ENCODE data around the gene ITGB1. TPM values are rescaled to one million over a fixed set of nuclear protein-coding genes. Genes with fewer than 3 reads are reported as not detected.

The ITGB1 gene
- total RNA-seq, 3 donors from 2014 or later (not counting 1 experiment from before 2014, with no cell fraction given), result 175 to 280 (median 202) TPM

DNA sequence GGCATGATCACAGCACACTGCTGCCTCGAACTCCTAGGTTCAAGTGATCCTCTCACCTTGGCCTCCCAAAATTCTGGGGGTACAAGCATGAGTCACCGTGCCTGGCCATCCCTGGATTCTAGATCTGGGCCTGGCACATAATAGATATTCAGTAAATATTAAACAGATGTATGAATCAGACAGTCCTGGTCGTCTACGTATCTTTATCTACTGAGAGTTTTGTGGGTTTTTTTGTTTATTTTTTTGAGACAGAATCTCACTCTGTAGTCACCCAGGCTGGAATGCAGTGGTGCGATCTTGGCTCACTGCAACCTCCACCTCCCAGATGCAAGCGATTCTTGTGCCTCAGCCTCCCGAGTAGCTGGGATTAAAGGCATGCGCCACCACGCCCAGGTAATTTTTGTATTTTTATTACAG lies 24.3 kb upstream of the ITGB1 start:
- Histone ChIP-seq H3K4me1 (ENCODE audit: control insufficient read depth, insufficient read depth, low read length) (peaks cover 51% of the 10 kb centered on the region), H3K36me3 (ENCODE audit: control insufficient read depth, insufficient read depth, low read length) (no peaks in the 10 kb centered on the region), H3K4me3 (ENCODE audit: low read length) (no peak overlapping the region), H3K27ac (ENCODE audit: low read length) (peak overlapping the region; percentile 91), H3K9me3 (ENCODE audit: control insufficient read depth, insufficient read depth, low read length) (no peaks in the 10 kb centered on the region), H3K27me3 (ENCODE audit: control insufficient read depth, insufficient read depth, low read length) (no peaks in the 10 kb centered on the region)
- WGBS (ENCODE audit: insufficient coverage), result 76% methylated on average over 7 of the region's 9 CpGs
- Mint-ChIP-seq H3K9me3 (no peaks in the 10 kb centered on the region), H3K36me3 (no peaks in the 10 kb centered on the region), H3K27me3 (ENCODE audit: low read depth in 2 of 2) (no peaks in the 10 kb centered on the region), H3K4me3 (peak overlapping the region; percentile 95), H3K27ac (peak overlapping the region; percentile 98 to 99), H3K4me1 (peaks cover 40 to 44% of the 10 kb centered on the region in 2 donors)
- peak in 1 of 3 donors; percentile 6 for ATAC-seq
- intact Hi-C loops (cut with micrococcal nuclease), result loop anchor here (2.0 to 5.0 kb wide), 3 partner anchors 35 to 156 kb away; no protein-coding TSS in a partner anchor
- TF ChIP-seq, protein P1, sequence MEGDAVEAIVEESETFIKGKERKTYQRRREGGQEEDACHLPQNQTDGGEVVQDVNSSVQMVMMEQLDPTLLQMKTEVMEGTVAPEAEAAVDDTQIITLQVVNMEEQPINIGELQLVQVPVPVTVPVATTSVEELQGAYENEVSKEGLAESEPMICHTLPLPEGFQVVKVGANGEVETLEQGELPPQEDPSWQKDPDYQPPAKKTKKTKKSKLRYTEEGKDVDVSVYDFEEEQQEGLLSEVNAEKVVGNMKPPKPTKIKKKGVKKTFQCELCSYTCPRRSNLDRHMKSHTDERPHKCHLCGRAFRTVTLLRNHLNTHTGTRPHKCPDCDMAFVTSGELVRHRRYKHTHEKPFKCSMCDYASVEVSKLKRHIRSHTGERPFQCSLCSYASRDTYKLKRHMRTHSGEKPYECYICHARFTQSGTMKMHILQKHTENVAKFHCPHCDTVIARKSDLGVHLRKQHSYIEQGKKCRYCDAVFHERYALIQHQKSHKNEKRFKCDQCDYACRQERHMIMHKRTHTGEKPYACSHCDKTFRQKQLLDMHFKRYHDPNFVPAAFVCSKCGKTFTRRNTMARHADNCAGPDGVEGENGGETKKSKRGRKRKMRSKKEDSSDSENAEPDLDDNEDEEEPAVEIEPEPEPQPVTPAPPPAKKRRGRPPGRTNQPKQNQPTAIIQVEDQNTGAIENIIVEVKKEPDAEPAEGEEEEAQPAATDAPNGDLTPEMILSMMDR (IDR thresholded peaks at IDR 0.05), result no peak
- DNase-seq, result peak in 1 of 2 donors; percentile 24

DNA sequence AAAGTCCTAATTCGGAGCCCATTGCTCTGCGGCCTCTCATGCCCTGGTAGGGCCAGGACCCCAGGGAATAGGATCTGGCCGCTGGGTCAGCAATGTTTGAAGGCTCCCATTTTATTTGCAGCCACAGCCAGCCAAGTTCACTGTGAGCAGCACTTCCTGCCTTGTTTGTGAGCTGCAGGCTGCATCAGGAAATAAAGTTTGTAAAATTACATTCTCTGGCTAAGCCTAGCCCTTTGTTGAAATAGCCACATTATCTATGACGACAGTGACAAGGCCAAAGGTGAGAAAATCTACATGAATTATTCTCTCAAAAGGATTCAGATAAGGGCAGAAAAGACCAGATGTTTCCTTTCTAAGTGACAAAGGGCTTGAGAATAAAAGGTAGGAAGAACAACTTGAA lies 23.7 kb upstream of the ITGB1 start:
- intact Hi-C loops (cut with micrococcal nuclease), result loop anchor here (2.0 to 5.0 kb wide), 4 partner anchors 27 to 157 kb away; no protein-coding TSS in a partner anchor

DNA sequence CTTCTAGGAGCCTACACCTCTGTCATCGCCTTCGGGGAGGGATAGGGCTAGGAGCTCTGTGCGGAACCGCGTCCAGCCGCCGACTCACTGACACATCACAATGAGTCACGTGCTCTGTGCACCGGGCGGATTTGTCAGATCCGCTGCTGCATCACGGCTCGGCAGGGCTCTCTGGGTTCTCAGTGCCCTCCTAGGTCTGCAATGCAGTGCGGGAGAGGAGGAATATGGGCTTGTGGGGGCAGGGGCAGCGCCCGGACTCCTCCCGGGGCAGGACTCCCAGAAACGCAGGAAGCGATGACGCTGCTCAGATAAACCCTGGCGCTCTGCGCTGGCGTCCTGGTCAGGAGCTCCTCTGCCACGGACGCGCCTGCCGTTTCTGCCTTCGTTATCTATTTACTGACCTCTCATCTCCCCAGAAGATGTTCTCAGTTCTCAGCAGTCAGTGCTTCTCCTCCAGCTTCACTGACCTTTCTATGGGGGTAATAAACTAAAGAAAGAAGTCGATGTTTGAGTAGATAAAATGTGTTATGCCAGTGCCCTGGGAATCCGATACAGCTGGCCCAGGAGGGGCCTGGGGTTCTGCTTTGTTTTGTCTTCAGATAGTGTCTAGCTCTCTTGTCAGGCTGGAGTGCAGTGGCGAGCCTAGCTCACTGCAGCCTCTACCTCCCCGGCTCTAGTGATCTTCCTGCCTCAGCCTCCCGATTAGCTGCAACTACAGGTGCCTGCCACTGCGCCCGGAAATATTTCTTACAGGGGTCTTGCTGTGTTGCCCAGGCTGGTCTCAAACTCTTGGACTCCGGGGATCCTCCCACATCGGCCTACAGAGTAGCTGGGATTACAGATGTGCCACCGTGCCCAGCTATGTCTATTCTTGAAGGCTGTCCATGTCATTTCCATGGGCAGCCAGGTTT lies 22.8 kb upstream of the ITGB1 start:
- H3K9me3 Mint-ChIP-seq, result no peaks in the 10 kb centered on the region
- ATAC-seq, result peak; percentile 76 to 90 (median 81)
- H3K27me3 Mint-ChIP-seq (ENCODE audit: low read depth in 2 of 2), result no peaks in the 10 kb centered on the region
- peaks cover 40 to 44% of the 10 kb centered on the region in 2 donors for H3K4me1 Mint-ChIP-seq
- H3K36me3 Mint-ChIP-seq, result no peaks in the 10 kb centered on the region
- H3K27ac ChIP-seq (ENCODE audit: low read length), result peak overlapping the region; percentile 91
- no peaks in the 10 kb centered on the region for H3K9me3 ChIP-seq (ENCODE audit: control insufficient read depth, insufficient read depth, low read length)
- TF ChIP-seq, protein P1 (IDR thresholded peaks at IDR 0.05), result no peak
- peak overlapping the region; percentile 95 for H3K4me3 Mint-ChIP-seq
- peak overlapping the region; percentile 63 for H3K4me3 ChIP-seq (ENCODE audit: low read length)
- peak overlapping the region; percentile 98 to 99 for H3K27ac Mint-ChIP-seq
- intact Hi-C loops (cut with micrococcal nuclease), result loop anchor here (1.0 to 5.0 kb wide), 4 partner anchors 25 to 131 kb away; no protein-coding TSS in a partner anchor
- 17% methylated on average over 38 of the region's 38 CpGs for WGBS (ENCODE audit: insufficient coverage)
- no peaks in the 10 kb centered on the region for H3K36me3 ChIP-seq (ENCODE audit: control insufficient read depth, insufficient read depth, low read length)
- peak; percentile 80 to 89 for DNase-seq
- peaks cover 51% of the 10 kb centered on the region for H3K4me1 ChIP-seq (ENCODE audit: control insufficient read depth, insufficient read depth, low read length)
- no peaks in the 10 kb centered on the region for H3K27me3 ChIP-seq (ENCODE audit: control insufficient read depth, insufficient read depth, low read length)

More for the DNA sequence above, 23.7 kb upstream of the ITGB1 start:
- Histone ChIP-seq H3K4me3 (ENCODE audit: low read length) (no peak overlapping the region), H3K9me3 (ENCODE audit: control insufficient read depth, insufficient read depth, low read length) (no peaks in the 10 kb centered on the region), H3K36me3 (ENCODE audit: control insufficient read depth, insufficient read depth, low read length) (no peaks in the 10 kb centered on the region), H3K4me1 (ENCODE audit: control insufficient read depth, insufficient read depth, low read length) (peaks cover 51% of the 10 kb centered on the region), H3K27me3 (ENCODE audit: control insufficient read depth, insufficient read depth, low read length) (no peaks in the 10 kb centered on the region), H3K27ac (ENCODE audit: low read length) (peak overlapping the region; percentile 91)
- TF ChIP-seq, protein P1 (IDR thresholded peaks at IDR 0.05), result no peak
- Mint-ChIP-seq H3K4me1 (peaks cover 40 to 44% of the 10 kb centered on the region in 2 donors), H3K4me3 (peak overlapping the region; percentile 95), H3K27me3 (ENCODE audit: low read depth in 2 of 2) (no peaks in the 10 kb centered on the region), H3K36me3 (no peaks in the 10 kb centered on the region), H3K27ac (peak overlapping the region; percentile 98 to 99), H3K9me3 (no peaks in the 10 kb centered on the region)
- DNase-seq (peak; percentile 39 to 67), ATAC-seq (peak; percentile 32 to 52 (median 47))
- WGBS (ENCODE audit: insufficient coverage), result 57% methylated on average over 4 of the region's 4 CpGs
